Mesenteric fat pad (tissue), 1 donor: ENCODE data around the gene ORC6. TPM values are rescaled to one million over a fixed set of nuclear protein-coding genes. Genes with fewer than 3 reads are reported as not detected.

Experiments used
- DNase-seq: peaks from one replicate; pipeline ENCODE4 v3.0.0-alpha.2; 2020; ENCODE audit warnings: low spot score
- total RNA-seq: library from RNA; stranded (reverse); fragmentation: NEBNext Ultra II Directional; extraction: Animal tissue kit (Norgen Biotek cat#: 25700); gene quantifications from one replicate; pipeline ENCODE4 v1.2.1, GENCODE V29; 2021
- donor health status: DM: yes; HTN: yes; CAD: no.

ORC6 gene
- total RNA-seq, 1 donor from 2014 or later: 1.1 TPM

GRCh38 chr16:46700048-46700447, 10.6 kb downstream of the ORC6 start:
- DNase-seq: no peak

DNA sequence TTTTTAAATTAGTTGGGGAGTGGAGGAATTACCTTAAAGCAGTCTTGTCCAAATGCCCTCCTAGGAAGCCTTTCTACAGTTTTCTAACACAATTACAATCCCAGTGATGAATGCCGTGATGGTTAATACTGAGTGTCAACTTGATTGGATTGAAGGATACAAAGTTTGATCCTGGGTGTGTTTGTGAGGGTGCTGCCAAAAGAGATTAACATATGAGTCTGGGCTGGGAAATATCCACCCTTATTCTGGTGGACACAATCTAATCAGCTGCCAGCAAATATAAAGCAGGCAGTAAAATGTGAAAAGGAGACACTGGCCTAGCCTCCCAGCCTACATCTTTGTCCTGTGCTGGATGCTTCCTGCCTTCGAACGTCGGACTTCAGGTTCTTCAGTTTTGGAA, 12.2 kb downstream of the ORC6 start:
- DNase-seq: no peak

DNA sequence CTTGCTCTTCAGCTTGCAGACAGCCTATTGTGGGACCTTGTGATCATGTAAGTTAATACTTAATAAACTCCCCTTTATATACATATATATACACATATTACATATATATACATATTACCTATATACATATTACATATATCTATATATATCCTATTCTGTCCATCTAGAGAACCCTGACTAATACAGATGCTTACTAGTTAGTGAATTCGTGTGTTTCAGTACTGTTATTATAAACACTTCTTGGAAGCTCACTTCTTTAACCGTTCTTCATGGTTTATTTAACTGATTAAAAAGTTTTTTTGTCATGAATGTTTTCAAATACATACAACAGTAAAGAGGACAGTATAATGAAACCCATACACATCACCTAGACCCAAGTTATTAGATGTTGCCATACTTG, 12.6 kb downstream of the ORC6 start:
- DNase-seq: no peak

DNA sequence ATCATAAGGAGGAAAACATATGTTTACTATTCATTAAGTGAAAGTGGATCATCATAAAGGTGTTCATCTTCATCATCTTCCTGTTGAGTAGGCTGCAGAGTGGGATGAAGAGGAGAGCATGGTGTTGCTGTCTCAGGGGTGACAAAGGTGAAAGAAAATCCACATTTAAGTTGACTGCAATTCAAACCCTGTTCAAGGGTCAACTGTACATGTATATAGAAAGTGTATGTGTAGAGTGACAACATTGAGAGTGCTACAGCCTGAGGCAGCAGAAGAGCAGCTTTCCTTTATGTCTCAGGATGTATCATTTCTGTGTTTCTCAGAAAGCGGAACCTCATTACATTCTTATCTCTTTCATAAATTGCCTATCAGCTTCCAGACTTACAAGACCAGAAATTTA, 17.2 kb downstream of the ORC6 start:
- DNase-seq: no peak

DNA sequence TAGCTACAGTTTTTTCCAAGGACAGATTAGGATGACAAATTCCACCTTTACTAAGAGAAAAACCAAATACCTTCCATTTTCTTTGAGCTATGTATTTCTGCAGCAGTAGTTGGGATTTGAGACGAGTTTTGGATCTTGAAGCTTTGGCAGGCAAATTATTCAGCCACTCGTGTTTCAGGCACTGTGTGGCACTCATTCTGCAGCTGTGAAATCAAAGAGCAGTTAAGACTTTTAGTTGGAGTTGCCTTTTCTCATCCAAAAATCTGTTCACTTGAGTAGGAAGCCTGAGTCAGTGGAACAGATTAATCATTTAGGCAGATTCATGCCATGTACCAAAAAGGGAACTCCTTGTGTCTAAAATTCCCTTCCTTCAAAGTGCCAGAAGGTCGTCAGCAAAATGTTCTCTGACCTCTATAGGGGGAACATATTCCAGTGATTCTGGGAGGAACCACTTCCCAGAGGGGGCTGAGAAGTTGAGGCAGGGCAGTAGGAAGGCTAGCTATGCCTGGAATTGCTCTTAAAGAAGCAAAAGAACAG, 20.1 kb downstream of the ORC6 start:
- DNase-seq: no peak

GRCh38 chr16:46711106-46712058, 21.9 kb downstream of the ORC6 start:
- DNase-seq: no peak

DNA sequence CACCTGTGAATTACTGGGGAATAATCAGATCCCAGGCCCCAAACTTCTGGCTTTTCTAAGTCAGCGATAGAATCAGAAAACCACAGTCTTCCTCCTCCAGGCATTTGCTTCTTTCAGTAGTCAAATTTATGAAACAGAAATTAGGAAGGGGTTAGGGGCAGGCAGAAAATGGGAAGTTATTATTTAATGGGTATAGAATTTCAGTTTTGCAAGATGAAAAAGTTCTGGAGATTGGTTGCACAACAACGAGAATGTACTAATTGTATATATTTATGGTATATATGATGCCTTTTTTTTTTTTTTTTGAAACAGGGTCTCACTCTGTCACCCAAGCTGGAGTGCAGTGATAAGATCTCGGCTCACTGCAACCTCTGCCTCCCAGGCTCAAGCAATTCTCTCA, 23.5 kb downstream of the ORC6 start:
- no peak for DNase-seq

DNA sequence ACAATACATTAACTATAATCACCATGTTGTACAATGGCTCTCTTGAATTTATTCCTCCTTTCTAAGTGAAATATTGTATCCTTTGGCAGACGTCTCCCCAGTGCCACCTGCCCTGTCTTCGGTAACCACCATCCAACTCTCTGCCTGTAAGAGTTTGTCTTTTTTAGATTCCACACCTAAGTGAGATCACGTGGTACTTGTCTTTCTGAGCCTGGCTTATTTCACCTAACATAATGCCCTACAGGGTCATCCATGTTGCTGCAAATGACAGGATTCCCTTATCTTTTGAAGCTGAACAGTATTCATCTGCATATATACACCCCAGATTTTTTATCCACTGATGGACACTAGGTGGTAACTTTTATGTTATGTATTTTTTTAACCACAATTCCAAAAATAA, 24.2 kb downstream of the ORC6 start:
- no peak for DNase-seq

DNA sequence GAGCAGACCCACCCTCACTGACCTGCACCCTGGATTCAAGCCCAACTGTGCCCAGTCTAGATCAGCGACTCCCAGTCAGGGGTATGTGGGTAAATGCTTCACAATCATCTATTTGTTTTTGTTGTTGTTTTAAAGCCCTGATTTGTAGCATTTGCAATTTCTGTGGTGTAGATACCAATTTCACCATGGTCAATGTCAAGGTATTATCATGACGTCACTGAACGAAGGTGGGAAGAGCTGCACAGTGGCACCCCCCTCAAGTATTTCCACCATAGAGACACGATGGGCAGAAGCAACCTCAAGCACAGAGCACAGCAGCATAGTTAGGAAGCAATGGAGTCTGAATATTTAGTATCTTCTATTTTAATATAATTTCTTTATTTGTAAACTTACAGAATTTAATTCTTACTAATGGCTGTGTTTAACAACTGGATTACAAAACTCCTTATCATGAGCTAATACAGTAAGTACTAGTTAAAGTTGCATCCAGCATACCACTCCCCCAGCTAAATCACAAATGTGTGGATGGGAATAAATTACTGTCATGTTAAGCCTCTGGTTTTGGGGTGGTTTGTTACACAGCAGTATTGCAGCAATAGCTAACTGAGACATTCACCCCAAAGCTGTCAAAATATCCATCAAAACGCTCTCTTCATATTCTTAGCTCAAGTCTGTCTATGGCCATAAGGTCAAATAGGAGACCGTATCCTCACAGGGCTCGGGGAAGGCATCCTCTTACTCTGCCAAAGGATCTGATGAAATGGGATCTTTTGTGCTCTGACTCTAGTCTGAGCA, 25.5 kb downstream of the ORC6 start:
- no peak for DNase-seq

GRCh38 chr16:46715769-46716305, 26.4 kb downstream of the ORC6 start:
- DNase-seq: peak; percentile 75

GRCh38 chr16:46717692-46718091, 28.2 kb downstream of the ORC6 start:
- DNase-seq: peak; percentile 73

DNA sequence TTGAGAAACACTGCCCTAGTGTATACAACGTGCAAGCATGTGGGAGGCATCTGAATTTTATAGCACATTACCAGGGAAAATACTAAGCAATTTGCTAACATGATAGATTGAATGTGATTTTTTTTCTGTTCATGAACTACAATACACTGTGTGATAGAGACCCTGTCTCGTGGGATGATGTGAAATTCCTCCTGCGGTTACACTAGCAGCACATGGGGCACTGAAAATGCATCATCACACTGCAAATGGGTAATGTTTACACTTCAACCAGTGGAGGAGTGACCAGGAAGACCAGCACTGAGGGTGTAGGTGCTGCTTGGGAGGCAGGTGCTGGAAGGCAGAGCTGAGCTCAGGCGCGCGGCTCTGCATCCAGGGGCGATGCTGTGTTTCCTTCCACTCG, 28.8 kb downstream of the ORC6 start:
- DNase-seq: no peak

GRCh38 chr16:46719528-46719927, 30.1 kb downstream of the ORC6 start:
- no peak for DNase-seq

GRCh38 chr16:46720619-46721018, 31.2 kb downstream of the ORC6 start:
- DNase-seq: no peak

DNA sequence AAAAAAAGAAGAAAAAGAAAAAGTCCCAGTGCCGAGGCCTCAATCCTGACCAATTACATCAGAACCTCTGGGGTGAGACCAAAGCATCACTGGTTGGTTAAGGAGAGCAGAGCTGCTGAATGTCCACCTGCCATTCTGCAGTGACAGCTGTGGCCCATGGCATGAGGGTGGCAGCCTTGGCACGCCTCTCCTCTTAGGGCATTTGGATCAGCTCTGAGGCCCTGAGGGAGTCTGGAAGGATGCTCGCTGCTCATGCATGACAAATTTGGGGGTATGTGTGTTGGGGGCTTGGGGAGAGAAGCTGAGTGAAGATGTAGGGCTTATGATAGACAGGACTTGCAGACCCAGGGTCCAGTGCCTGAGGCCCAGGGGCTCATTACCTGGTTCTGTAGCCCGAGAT, 32.4 kb downstream of the ORC6 start:
- peak; percentile 73 for DNase-seq

DNA sequence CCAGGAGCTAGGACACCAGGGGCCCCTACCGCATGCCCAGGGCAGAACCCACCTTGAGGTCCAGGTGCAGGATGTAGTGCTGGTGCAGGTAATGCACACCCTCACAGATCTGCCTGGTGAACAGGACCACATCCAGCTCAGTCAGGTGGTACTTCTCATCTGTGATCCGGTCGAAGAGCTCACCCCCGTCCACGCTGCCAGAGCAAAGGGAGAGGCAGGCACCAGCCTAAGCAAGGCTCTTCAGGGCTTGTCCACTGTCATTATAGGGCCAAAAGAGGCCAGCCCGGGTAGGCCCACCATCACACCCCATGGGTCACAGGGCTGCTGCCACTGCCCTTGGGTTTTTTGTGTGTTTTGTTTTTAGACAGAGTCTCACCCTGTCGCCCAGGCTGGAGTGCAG, 37.7 kb downstream of the ORC6 start:
- DNase-seq: no peak

DNA sequence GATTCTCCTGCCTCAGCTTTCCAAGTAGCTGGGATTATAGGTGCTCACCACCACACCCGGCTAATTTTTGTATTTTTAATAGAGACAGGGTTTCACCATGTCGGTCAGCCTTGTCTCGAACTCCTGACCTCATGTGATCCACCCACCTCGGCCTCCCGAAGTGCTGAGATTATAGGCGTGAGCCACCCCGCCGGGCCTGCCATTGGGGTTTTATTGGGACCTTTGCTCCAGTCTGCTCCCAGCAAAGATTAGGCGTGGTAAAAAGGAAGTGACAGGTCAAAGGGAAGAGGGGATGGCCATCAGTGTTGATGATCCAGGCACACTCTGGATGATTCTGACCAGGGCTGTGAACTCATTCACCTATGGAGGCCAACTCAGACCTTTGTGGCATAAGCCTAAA, 38.2 kb downstream of the ORC6 start:
- DNase-seq: peak; percentile 79

- DNase-seq: peak; percentile 81
These were observed 39.3 kb downstream of the ORC6 start for GRCh38 chr16:46728806-46729205.

- peak; percentile 78 for DNase-seq
These were observed 40.0 kb downstream of the ORC6 start for GRCh38 chr16:46729326-46729995.

GRCh38 chr16:46730126-46730525, 40.7 kb downstream of the ORC6 start:
- peak; percentile 82 for DNase-seq
